Measurements from ENCODE around the gene ATP6V1G2.
A peak's percentile ranks its signal among the peaks of the same experiment; 100 is the strongest.
"Not testable (repeated sequence)": the region's sequence is repeated elsewhere in the genome, so short reads cannot be mapped to it uniquely, and the experiment has no call there.

The ATP6V1G2 gene

DNA sequence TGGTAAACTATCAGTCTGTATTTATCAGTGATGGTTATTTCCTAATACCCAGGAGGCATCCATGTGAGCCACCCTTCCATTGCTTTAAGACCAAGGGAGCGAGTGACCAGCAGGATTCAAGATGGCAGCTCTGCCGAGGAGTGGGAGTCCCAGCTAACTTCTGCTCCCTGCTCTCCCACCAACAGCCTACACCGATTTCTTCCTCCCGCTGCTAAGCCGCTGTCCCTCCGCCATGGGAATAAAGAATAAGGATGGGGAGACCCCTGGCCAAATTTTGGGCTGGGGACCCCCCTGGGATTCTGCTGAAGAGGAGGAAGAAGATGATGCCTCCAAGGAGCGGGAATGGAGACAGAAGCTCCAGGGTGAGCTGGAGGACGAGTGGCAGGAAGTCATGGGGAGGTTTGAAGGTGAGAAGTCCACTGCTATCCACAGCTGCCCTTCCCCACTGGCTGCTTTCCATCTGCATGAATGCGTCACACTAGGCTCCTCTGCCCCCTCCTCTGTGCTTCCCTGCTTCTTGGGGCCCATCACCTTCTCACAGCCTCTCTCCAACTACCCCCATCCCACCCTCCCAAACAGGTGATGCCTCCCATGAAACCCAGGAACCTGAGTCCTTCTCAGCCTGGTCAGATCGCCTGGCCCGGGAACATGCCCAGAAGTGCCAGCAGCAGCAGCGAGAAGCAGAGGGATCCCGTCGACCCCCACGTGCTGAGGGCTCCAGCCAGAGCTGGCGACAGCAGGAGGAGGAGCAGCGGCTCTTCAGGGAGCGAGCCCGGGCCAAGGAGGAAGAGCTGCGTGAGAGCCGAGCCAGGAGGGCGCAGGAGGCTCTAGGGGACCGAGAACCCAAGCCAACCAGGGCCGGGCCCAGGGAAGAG is 11.3 kb upstream of the ATP6V1G2 start:
- TF ChIP-seq MYC (IDR thresholded peaks at IDR 0.05; ENCODE audit: low read depth, low read length) = no peak
- TF ChIP-seq, protein P1, sequence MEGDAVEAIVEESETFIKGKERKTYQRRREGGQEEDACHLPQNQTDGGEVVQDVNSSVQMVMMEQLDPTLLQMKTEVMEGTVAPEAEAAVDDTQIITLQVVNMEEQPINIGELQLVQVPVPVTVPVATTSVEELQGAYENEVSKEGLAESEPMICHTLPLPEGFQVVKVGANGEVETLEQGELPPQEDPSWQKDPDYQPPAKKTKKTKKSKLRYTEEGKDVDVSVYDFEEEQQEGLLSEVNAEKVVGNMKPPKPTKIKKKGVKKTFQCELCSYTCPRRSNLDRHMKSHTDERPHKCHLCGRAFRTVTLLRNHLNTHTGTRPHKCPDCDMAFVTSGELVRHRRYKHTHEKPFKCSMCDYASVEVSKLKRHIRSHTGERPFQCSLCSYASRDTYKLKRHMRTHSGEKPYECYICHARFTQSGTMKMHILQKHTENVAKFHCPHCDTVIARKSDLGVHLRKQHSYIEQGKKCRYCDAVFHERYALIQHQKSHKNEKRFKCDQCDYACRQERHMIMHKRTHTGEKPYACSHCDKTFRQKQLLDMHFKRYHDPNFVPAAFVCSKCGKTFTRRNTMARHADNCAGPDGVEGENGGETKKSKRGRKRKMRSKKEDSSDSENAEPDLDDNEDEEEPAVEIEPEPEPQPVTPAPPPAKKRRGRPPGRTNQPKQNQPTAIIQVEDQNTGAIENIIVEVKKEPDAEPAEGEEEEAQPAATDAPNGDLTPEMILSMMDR (IDR thresholded peaks at IDR 0.05; ENCODE audit: low read depth, low read length) = no peak
- TF ChIP-seq POLR2A (IDR thresholded peaks at IDR 0.05; ENCODE audit: extremely low read depth, insufficient read length) = no peak
- TF ChIP-seq, protein P2, sequence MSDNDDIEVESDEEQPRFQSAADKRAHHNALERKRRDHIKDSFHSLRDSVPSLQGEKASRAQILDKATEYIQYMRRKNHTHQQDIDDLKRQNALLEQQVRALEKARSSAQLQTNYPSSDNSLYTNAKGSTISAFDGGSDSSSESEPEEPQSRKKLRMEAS (IDR thresholded peaks at IDR 0.05; ENCODE audit: low read depth, low read length) = no peak
- peak; percentile 53 for DNase-seq (ENCODE audit: low read depth)
- no peak overlapping the region for H3K4me3 ChIP-seq (ENCODE audit: low read depth, low read length)

DNA sequence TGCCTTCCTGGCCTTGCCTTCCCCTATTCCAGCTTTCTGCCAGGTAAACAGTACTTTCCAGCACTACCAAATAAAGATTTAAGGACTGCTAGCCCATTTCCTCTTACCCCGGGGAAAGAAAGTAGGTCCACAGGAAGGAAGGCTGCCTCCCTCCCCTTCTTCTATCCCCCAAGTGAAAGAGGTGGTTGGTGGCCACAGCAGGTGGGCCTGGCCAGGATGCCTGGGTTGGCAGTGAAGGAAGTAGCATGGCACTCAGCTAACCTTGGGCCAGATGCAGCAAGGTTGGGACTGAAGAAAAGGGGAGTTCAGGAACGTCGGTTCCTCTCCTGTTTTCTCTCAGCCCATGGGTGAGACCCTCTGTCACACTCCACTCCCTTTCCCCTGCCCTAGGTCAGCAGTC is 9.9 kb upstream of the ATP6V1G2 start:
- H3K4me3 ChIP-seq (ENCODE audit: low read depth, low read length) = no peak overlapping the region
- TF ChIP-seq, protein P1 (IDR thresholded peaks at IDR 0.05; ENCODE audit: low read depth, low read length) = no peak
- TF ChIP-seq POLR2A (IDR thresholded peaks at IDR 0.05; ENCODE audit: extremely low read depth, insufficient read length) = no peak
- TF ChIP-seq, protein P2 (IDR thresholded peaks at IDR 0.05; ENCODE audit: low read depth, low read length) = no peak
- no peak for TF ChIP-seq MYC (IDR thresholded peaks at IDR 0.05; ENCODE audit: low read depth, low read length)
- DNase-seq (ENCODE audit: low read depth) = peak; percentile 40

DNA sequence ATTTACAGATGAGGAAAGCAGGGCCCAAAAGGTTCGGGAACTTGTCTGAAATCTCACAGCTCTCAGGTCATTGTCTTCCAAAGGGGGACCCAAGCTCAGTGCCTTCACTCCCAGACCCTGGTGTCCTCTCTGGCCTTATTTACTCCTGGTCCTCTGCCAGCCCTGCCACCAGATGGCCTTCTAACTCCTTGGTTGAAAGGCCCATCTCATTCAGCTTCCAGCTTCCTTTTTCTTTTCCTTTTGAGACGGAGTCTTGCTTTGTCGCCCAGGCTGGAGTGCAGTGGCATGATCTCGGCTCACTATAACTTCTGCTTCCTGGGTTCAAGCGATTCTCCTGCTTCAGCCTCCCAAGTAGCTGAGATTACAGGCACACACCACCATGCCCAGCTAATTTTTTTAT is 5.0 kb upstream of the ATP6V1G2 start:
- DNase-seq (ENCODE audit: low read depth) = peak; percentile 92
- peak; percentile 45; the same call in 1 of the 2 replicates for TF ChIP-seq MYC (IDR thresholded peaks at IDR 0.05; ENCODE audit: low read depth, low read length)
- TF ChIP-seq, protein P1 (IDR thresholded peaks at IDR 0.05; ENCODE audit: low read depth, low read length) = peak; percentile 85
- H3K4me3 ChIP-seq (ENCODE audit: low read depth, low read length) = not testable (repeated sequence)

DNA sequence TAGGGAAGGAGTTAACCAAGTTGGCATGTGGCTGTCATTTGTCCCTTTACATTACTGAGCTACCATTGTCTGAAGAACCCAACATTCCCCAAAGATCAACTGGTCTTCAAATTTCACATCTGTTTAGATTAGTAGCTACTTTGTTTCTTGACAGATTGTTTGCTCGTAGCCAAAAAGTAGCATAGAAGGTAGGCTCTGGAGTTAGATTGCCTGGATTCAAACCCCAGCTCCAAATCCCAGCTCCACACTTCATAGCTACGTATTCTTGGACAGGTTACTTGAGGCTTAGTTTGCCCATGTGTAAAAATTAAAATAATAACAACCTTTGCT is 2.1 kb upstream of the ATP6V1G2 start:
- no peak for DNase-seq (ENCODE audit: low read depth)
- peak overlapping the region; percentile 65 for H3K4me3 ChIP-seq (ENCODE audit: low read depth, low read length)
- no peak for TF ChIP-seq POLR2A (IDR thresholded peaks at IDR 0.05; ENCODE audit: extremely low read depth, insufficient read length)
- TF ChIP-seq, protein P1 (IDR thresholded peaks at IDR 0.05; ENCODE audit: low read depth, low read length) = no peak
- TF ChIP-seq, protein P2 (IDR thresholded peaks at IDR 0.05; ENCODE audit: low read depth, low read length) = no peak
- TF ChIP-seq MYC (IDR thresholded peaks at IDR 0.05; ENCODE audit: low read depth, low read length) = no peak

DNA sequence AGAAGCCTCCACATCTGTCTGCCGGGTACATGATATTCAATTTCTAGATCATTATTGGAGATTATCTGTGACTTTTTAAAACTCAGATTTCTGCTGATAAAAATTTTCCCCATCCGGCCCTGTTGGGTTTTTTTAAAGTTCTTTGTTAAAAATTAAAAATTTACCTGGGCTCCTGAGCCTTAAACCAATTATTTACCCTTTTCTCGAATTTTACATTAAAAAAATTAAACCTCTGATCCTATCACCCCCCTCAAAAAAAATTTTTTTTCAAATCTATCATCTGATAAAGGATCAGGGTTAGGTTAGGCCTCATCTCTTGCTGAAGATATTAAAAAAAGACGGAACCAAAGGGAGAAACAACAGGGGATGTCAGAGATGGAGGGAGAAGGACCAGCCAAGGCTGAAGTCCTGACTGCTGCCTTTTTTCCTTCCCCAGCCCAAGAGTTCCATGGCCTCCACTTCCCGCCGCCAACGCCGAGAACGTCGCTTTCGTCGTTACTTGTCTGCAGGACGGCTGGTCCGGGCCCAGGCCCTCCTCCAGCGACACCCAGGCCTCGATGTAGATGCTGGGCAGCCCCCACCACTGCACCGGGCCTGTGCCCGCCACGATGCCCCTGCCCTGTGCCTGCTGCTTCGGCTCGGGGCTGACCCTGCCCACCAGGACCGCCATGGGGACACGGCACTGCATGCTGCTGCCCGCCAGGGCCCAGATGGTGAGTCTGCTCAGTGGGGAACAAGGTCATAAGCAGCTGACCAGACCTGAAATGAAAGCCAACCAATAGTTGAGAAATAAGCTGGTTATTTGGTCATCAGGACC is 1.5 kb upstream of the ATP6V1G2 start:
- H3K4me3 ChIP-seq (ENCODE audit: low read depth, low read length) = peak overlapping the region; percentile 65
- peak; percentile 49 for DNase-seq (ENCODE audit: low read depth)
- TF ChIP-seq, protein P1 (IDR thresholded peaks at IDR 0.05; ENCODE audit: low read depth, low read length) = no peak
- TF ChIP-seq, protein P2 (IDR thresholded peaks at IDR 0.05; ENCODE audit: low read depth, low read length) = no peak
- TF ChIP-seq POLR2A (IDR thresholded peaks at IDR 0.05; ENCODE audit: extremely low read depth, insufficient read length) (no peak), MYC (IDR thresholded peaks at IDR 0.05; ENCODE audit: low read depth, low read length) (no peak)
